HG02759 (cell line): ENCODE results near the gene TRERF1.
"Not testable (repeated sequence)": the region's sequence is repeated elsewhere in the genome, so short reads cannot be mapped to it uniquely, and the experiment has no call there.

ENCODE experiments used
- ATAC-seq: cut with Tn5 transposase; IDR thresholded peaks from one replicate; pipeline ENCODE4 v1.9.1; 2021; ENCODE audit warnings: mild to moderate bottlenecking, moderate library complexity; ENCODE audit not compliant: unreplicated experiment

TRERF1 gene

GRCh38 chr6:42451333-42452170 is at the start of gene TRERF1:
TSS of gene TRERF1 (minus strand) at chr6:42451926. CDS start at chr6:42269590, 182,336 bp downstream.
- ATAC-seq, result peak; percentile 36

GRCh38 chr6:42498473-42499128 is 46.9 kb upstream of the TRERF1 start:
- ATAC-seq, result no peak

- no peak for ATAC-seq
These were observed 42.3 kb upstream of the TRERF1 start for GRCh38 chr6:42493914-42494539.

GRCh38 chr6:42488129-42488528 is 36.4 kb upstream of the TRERF1 start:
- ATAC-seq, result no peak

GRCh38 chr6:42484261-42484660 is 32.5 kb upstream of the TRERF1 start:
- ATAC-seq, result no peak

- ATAC-seq, result no peak
These were observed 30.4 kb upstream of the TRERF1 start for GRCh38 chr6:42482174-42482573.

GRCh38 chr6:42471714-42472113 is 20.0 kb upstream of the TRERF1 start:
- ATAC-seq, result no peak

GRCh38 chr6:42471142-42471541 is 19.4 kb upstream of the TRERF1 start:
- no peak for ATAC-seq

- no peak for ATAC-seq
These were observed 16.5 kb upstream of the TRERF1 start for GRCh38 chr6:42468273-42468672.

- no peak for ATAC-seq
These were observed 15.9 kb upstream of the TRERF1 start for GRCh38 chr6:42467651-42468050.

GRCh38 chr6:42466470-42466869 is 14.7 kb upstream of the TRERF1 start:
- not testable (repeated sequence) for ATAC-seq

GRCh38 chr6:42462474-42462972 is 10.8 kb upstream of the TRERF1 start:
- ATAC-seq, result no peak

- no peak for ATAC-seq
These were observed 9.2 kb upstream of the TRERF1 start for GRCh38 chr6:42460883-42461282.

- ATAC-seq, result no peak
These were observed 8.2 kb upstream of the TRERF1 start for GRCh38 chr6:42459888-42460287.

- ATAC-seq, result no peak
These were observed 2.7 kb upstream of the TRERF1 start for GRCh38 chr6:42454428-42454791.

GRCh38 chr6:42453654-42454427 is 2.1 kb upstream of the TRERF1 start:
- ATAC-seq, result no peak

- peak; percentile 72 for ATAC-seq
These were observed 1.4 kb upstream of the TRERF1 start for GRCh38 chr6:42453031-42453653.

- ATAC-seq, result peak; percentile 49
These were observed 675 bp upstream of the TRERF1 start for GRCh38 chr6:42452171-42453030.

GRCh38 chr6:42450477-42451332 is 1.0 kb downstream of the TRERF1 start:
- ATAC-seq, result no peak
